IMR-90 (cell line): ENCODE measurements around the gene KLK14. TPM values are rescaled to one million over a fixed set of nuclear protein-coding genes. Genes with fewer than 3 reads are reported as not detected.

Experiments used
- ATAC-seq: fragments of 200-7000 bp; cut with Tn5 transposase; 2 replicates; pipeline ENCODE4 v1.9.1; 2020; ENCODE audit warnings: low read depth, mild to moderate bottlenecking, moderate library complexity
- BruUV-seq: library from RNA; stranded (reverse); fragments of 400-500 nt; replicated peaks from 2 replicates; lab custom pipeline; 2021; lab: Mats Ljungman, UMichigan
- CTCF ChIA-PET: fragments of 300-600 bp; formaldehyde crosslinking; extraction: SDS; loops from one replicate; lab custom pipeline; 2021; ENCODE audit warnings: antibody characterized with exemption; lab: Yijun Ruan, JAX
- POLR2A ChIA-PET: fragments of 300-600 bp; sonication (Branson Sonifier 250); formaldehyde crosslinking; loops from one replicate; lab custom pipeline; 2022; ENCODE audit warnings: antibody characterized with exemption; ENCODE audit not compliant: unreplicated experiment; lab: Charles Lee
- DNase-seq: peaks from one replicate; pipeline ENCODE4 v3.0.0; 2013
- H2AFZ ChIP-seq: replicated peaks from 2 replicates; pipeline ENCODE3; 2013; ENCODE audit warnings: low read length, mild to moderate bottlenecking; ENCODE audit not compliant: poor library complexity
- H2AK5ac ChIP-seq: 2 replicates; pipeline ENCODE4 v1.6.1; 2013; ENCODE audit warnings: low read depth, low read length, inconsistent platforms
- H2AK9ac ChIP-seq: replicated peaks from 2 replicates; pipeline ENCODE3; 2013; ENCODE audit warnings: mild to moderate bottlenecking, low read depth, low read length, moderate library complexity; ENCODE audit not compliant: poor library complexity
- H2BK120ac ChIP-seq: 2 replicates; pipeline ENCODE4 v1.6.1; 2013; ENCODE audit warnings: low read depth, low read length, inconsistent platforms
- H2BK15ac ChIP-seq: 3 replicates; pipeline ENCODE4 v1.6.1; 2013; ENCODE audit warnings: low read depth, low read length, inconsistent platforms
- H2BK20ac ChIP-seq: 2 replicates; pipeline ENCODE4 v1.6.1; 2013; ENCODE audit warnings: low read depth, mild to moderate bottlenecking, inconsistent platforms, low read length, moderate library complexity
- H2BK5ac ChIP-seq: 2 replicates; pipeline ENCODE4 v1.6.1; 2013; ENCODE audit warnings: mild to moderate bottlenecking, low read depth, low read length, inconsistent platforms; ENCODE audit not compliant: poor library complexity, severe bottlenecking
- H3K14ac ChIP-seq: replicated peaks from 2 replicates; pipeline ENCODE4 v1.6.1; 2013; ENCODE audit warnings: low read depth, low read length, inconsistent platforms
- H3K18ac ChIP-seq: 2 replicates; pipeline ENCODE4 v1.6.1; 2013; ENCODE audit warnings: low read depth, low read length, control low read depth
- H3K23ac ChIP-seq: 2 replicates; pipeline ENCODE4 v1.6.1; 2013; ENCODE audit warnings: low read depth, low read length, inconsistent platforms
- H3K27ac ChIP-seq: 2 replicates; pipeline ENCODE4 v1.5.1; 2013; ENCODE audit warnings: mild to moderate bottlenecking, control low read depth, low read length; ENCODE audit not compliant: insufficient read depth
- H3K27me3 ChIP-seq: 2 replicates; pipeline ENCODE4 v1.6.1; 2013; ENCODE audit warnings: low read length; ENCODE audit not compliant: control insufficient read depth, insufficient read depth
- H3K36me3 ChIP-seq: 2 replicates; pipeline ENCODE4 v1.6.1; 2013; ENCODE audit warnings: low read length, mixed read lengths; ENCODE audit not compliant: control insufficient read depth, insufficient read depth
- H3K4ac ChIP-seq: 2 replicates; pipeline ENCODE4 v1.6.1; 2013; ENCODE audit warnings: low read depth, low read length, inconsistent platforms
- H3K4me1 ChIP-seq: 2 replicates; pipeline ENCODE4 v1.6.1; 2013; ENCODE audit warnings: low read length, mixed read lengths; ENCODE audit not compliant: control insufficient read depth, insufficient read depth
- H3K4me2 ChIP-seq: 2 replicates; pipeline ENCODE4 v1.6.1; 2013; ENCODE audit warnings: low read depth, mild to moderate bottlenecking, control low read depth, low read length, moderate library complexity
- H3K4me3 ChIP-seq: 2 replicates; pipeline ENCODE4 v1.5.1; 2013; ENCODE audit warnings: low read depth, mild to moderate bottlenecking, control low read depth, low read length, moderate library complexity; ENCODE audit not compliant: insufficient read depth
- H3K56ac ChIP-seq: 2 replicates; pipeline ENCODE4 v1.6.1; 2013; ENCODE audit warnings: low read length, inconsistent platforms; ENCODE audit not compliant: insufficient read depth; ENCODE audit errors: extremely low read depth
- H3K79me1 ChIP-seq, 2 experiments: 2 replicates each; pipeline ENCODE4 v1.6.1; 2013; ENCODE audit warnings: low read length in 2 of 2, inconsistent platforms in 1 of 2, low read depth in 1 of 2
- H3K9ac ChIP-seq: 2 replicates; pipeline ENCODE4 v1.6.1; 2013; ENCODE audit warnings: low read depth, low read length, control low read depth
- H3K9me1 ChIP-seq: 2 replicates; pipeline ENCODE4 v1.6.1; 2013; ENCODE audit warnings: low read length, inconsistent platforms; ENCODE audit not compliant: insufficient read depth
- H3K9me3 ChIP-seq: 2 replicates; pipeline ENCODE4 v1.6.1; 2013; ENCODE audit warnings: low read length; ENCODE audit not compliant: control insufficient read depth, insufficient read depth
- H4K20me1 ChIP-seq: 2 replicates; pipeline ENCODE4 v1.6.1; 2013; ENCODE audit warnings: low read length, inconsistent platforms; ENCODE audit not compliant: insufficient read depth
- H4K5ac ChIP-seq: 2 replicates; pipeline ENCODE4 v1.6.1; 2013; ENCODE audit warnings: mild to moderate bottlenecking, low read depth, low read length, control low read depth
- H4K8ac ChIP-seq, 2 experiments: 2 replicates each; pipeline ENCODE4 v1.6.1; 2013; ENCODE audit warnings: low read depth in 2 of 2, low read length in 2 of 2, control low read depth in 1 of 2, inconsistent platforms in 1 of 2
- H4K91ac ChIP-seq: 2 replicates; pipeline ENCODE4 v1.6.1; 2013; ENCODE audit warnings: low read depth, low read length, inconsistent platforms; ENCODE audit not compliant: insufficient read depth
- BHLHE40 ChIP-seq: fragments of 150-350 bp; IDR thresholded peaks from 2 replicates; pipeline ENCODE4 v1.6.1; 2016; ENCODE audit warnings: mild to moderate bottlenecking, low read depth, low read length
- CEBPB ChIP-seq: IDR thresholded peaks from 2 replicates; pipeline ENCODE4 v1.6.1; 2012; ENCODE audit warnings: low read depth, low read length, improper control_type of control experiment
- CHD1 ChIP-seq: IDR thresholded peaks from 2 replicates; pipeline ENCODE4 v1.6.1; 2012; ENCODE audit warnings: low read depth, low read length, improper control_type of control experiment
- FOS ChIP-seq: fragments of 150-350 bp; IDR thresholded peaks from 2 replicates; pipeline ENCODE4 v1.6.1; 2016; ENCODE audit warnings: low read depth, low read length
- MAFK ChIP-seq: IDR thresholded peaks from 2 replicates; pipeline ENCODE4 v1.6.1; 2012; ENCODE audit warnings: low read depth, low read length, improper control_type of control experiment
- MAZ ChIP-seq: IDR thresholded peaks from 2 replicates; pipeline ENCODE4 v1.6.1; 2012; ENCODE audit warnings: low read depth, mild to moderate bottlenecking, low read length, improper control_type of control experiment, moderate library complexity, borderline replicate concordance
- NFE2L2 ChIP-seq: fragments of 150-350 bp; IDR thresholded peaks from 2 replicates; pipeline ENCODE4 v1.6.1; 2016; ENCODE audit warnings: low read depth, mild to moderate bottlenecking, low read length
- POLR2A ChIP-seq: IDR thresholded peaks from 2 replicates; pipeline ENCODE4 v1.6.1; 2012; ENCODE audit warnings: mild to moderate bottlenecking, low read depth, low read length
- RAD21 ChIP-seq: IDR thresholded peaks from 2 replicates; pipeline ENCODE4 v1.6.1; 2012; ENCODE audit warnings: low read length, improper control_type of control experiment
- RCOR1 ChIP-seq: IDR thresholded peaks from 2 replicates; pipeline ENCODE4 v1.6.1; 2012; ENCODE audit warnings: mild to moderate bottlenecking, low read length, improper control_type of control experiment; ENCODE audit not compliant: insufficient replicate concordance
- RFX5 ChIP-seq: IDR thresholded peaks from 2 replicates; pipeline ENCODE4 v1.8.0; 2012; ENCODE audit warnings: low read depth, mild to moderate bottlenecking, low read length, moderate library complexity
- SMC3 ChIP-seq: fragments of 150-350 bp; IDR thresholded peaks from 2 replicates; pipeline ENCODE4 v1.6.1; 2016; ENCODE audit warnings: low read depth, mild to moderate bottlenecking, antibody characterized with exemption, low read length, moderate library complexity
- WGBS, 2 experiments: methylation state at CpG; one replicate each; pipeline versions ENCODE4 v1.1.5 to v1.1.7; 2013; ENCODE audit warnings: missing lambda C conversion rate in 2 of 2; ENCODE audit not compliant: insufficient read length in 1 of 2; ENCODE audit errors: extremely low coverage in 2 of 2; 5-methylcytosine and 5-hydroxymethylcytosine counted together
- dilution Hi-C: fragments of 300-500 bp; cut with HindIII; formaldehyde crosslinking; loops from one replicate; pipeline ENCODE4 v1.14.3; 2018; ENCODE audit warnings: low sequenced_read_pairs; ENCODE audit not compliant: unreplicated experiment
- in situ Hi-C: fragments of 300-500 bp; cut with MboI; formaldehyde crosslinking; loops from 3 replicates; pipeline ENCODE4 v1.14.3; 2019; ENCODE audit warnings: low sequenced_read_pairs, inconsistent platforms, mixed read lengths
- intact Hi-C: fragments of 100-400 bp; cut with micrococcal nuclease; formaldehyde crosslinking; loops from 2 replicates; pipeline ENCODE4 v1.10.0; 2022
- polyA plus RNA-seq, 3 experiments: library from polyadenylated mRNA; depleted of rRNA; stranded (reverse); fragments of >200 nt; gene quantifications; 2 replicates each; pipeline ENCODE4 v1.2.3, GENCODE V29; 2012; ENCODE audit warnings: low replicate concordance in 1 of 3
- total RNA-seq: library from RNA; depleted of rRNA; stranded (reverse); fragments of >200 nt; gene quantifications from 2 replicates; pipeline ENCODE4 v1.2.3, GENCODE V29; 2012
- TF ChIP-seq, protein P1 (sequence below): fragments of 150-350 bp; IDR thresholded peaks from 2 replicates; pipeline ENCODE4 v1.6.1; 2017; ENCODE audit warnings: mild to moderate bottlenecking, antibody characterized with exemption, low read length, low read depth
- TF ChIP-seq, protein P2 (sequence below): fragments of 150-350 bp; IDR thresholded peaks from 2 replicates; pipeline ENCODE4 v1.6.1; 2016; ENCODE audit warnings: low read depth, mild to moderate bottlenecking, low read length, moderate library complexity, borderline replicate concordance
- TF ChIP-seq, protein P3 (sequence below): conservative IDR thresholded peaks from 2 replicates; pipeline ENCODE4 v1.5.1; 2012; ENCODE audit warnings: mild to moderate bottlenecking, low read depth, low read length, improper control_type of control experiment

Gene KLK14
- total and polyA plus RNA-seq, 2 of the 4 experiments (the other 2 are of a cell fraction) = not detected

DNA sequence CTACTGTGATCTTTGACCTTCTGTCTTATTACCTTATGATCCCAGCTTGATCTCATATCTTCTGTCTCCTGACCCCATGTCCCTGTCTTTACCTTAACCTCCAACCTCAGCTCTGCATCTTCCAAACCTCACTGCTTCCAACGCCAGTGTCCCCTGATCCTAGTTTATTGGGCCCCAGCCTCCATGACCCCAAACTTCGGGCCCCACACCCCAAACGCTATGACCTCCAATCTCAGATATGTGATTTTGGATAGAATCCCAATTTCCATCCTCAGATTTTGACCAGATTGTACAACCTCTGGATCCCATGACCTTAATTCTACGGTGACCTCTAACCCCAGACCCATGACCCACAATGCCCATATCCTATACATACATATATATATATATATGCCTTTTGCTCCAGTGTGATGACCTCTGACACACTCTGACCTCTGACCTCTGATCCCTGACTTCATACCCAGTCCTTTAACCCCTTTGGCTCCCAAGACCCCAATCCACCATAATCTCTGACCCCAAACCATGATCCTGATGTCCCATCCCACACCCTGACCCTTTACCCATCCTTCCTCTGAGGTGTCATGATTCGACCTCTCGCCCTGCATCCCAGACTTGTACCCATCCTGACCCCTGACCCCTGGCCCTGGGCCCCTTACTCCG lies 51.3 kb downstream of the KLK14 start:
- H2AK9ac ChIP-seq = no peak overlapping the region
- H2BK120ac ChIP-seq = no peak overlapping the region
- no peak overlapping the region for H3K14ac ChIP-seq
- H2BK20ac ChIP-seq = no peak overlapping the region
- ChIA-PET POLR2A (no interaction called here), CTCF (no interaction called here)
- no peak overlapping the region for H2AK5ac ChIP-seq
- no peak overlapping the region for H4K91ac ChIP-seq
- H2AFZ ChIP-seq = no peak overlapping the region
- 33% methylated on average over 1 of the region's 7 CpGs; no CpG with 5 or more reads in 1 of the 2 experiments for WGBS, 2 experiments
- no peak overlapping the region for H3K56ac ChIP-seq
- H2BK5ac ChIP-seq = no peak overlapping the region
- no peak overlapping the region for H3K4me3 ChIP-seq
- H4K8ac ChIP-seq = no peak overlapping the region
- intact Hi-C loops (no loop called here), dilution Hi-C loops (no loop called here), in situ Hi-C loops (loop anchor here (10.0 kb wide), 1 partner anchor 143 kb away; no protein-coding TSS in a partner anchor)
- H3K27ac ChIP-seq = no peak overlapping the region
- H3K23ac ChIP-seq = no peak overlapping the region
- no peaks in the 10 kb centered on the region for H3K36me3 ChIP-seq
- peaks cover 8% of the 10 kb centered on the region; the same call in 1 of the 2 replicates for H3K9me3 ChIP-seq
- H3K18ac ChIP-seq = no peak overlapping the region
- DNase-seq = no peak
- H4K20me1 ChIP-seq = no peaks in the 10 kb centered on the region
- no peaks in the 10 kb centered on the region for H3K27me3 ChIP-seq
- no peak overlapping the region for H4K5ac ChIP-seq
- no peak for ATAC-seq
- no peaks in the 10 kb centered on the region for H3K79me1 ChIP-seq
- TF ChIP-seq RCOR1 (no peak), RAD21 (no peak), RFX5 (no peak), CEBPB (no peak), BHLHE40 (no peak), FOS (no peak), NFE2L2 (no peak), MAZ (no peak), CHD1 (no peak), SMC3 (no peak), POLR2A (no peak), MAFK (no peak)
- TF ChIP-seq, protein P1, sequence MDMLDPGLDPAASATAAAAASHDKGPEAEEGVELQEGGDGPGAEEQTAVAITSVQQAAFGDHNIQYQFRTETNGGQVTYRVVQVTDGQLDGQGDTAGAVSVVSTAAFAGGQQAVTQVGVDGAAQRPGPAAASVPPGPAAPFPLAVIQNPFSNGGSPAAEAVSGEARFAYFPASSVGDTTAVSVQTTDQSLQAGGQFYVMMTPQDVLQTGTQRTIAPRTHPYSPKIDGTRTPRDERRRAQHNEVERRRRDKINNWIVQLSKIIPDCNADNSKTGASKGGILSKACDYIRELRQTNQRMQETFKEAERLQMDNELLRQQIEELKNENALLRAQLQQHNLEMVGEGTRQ = no peak
- TF ChIP-seq, protein P2, sequence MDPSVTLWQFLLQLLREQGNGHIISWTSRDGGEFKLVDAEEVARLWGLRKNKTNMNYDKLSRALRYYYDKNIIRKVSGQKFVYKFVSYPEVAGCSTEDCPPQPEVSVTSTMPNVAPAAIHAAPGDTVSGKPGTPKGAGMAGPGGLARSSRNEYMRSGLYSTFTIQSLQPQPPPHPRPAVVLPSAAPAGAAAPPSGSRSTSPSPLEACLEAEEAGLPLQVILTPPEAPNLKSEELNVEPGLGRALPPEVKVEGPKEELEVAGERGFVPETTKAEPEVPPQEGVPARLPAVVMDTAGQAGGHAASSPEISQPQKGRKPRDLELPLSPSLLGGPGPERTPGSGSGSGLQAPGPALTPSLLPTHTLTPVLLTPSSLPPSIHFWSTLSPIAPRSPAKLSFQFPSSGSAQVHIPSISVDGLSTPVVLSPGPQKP = no peak
- TF ChIP-seq, protein P3, sequence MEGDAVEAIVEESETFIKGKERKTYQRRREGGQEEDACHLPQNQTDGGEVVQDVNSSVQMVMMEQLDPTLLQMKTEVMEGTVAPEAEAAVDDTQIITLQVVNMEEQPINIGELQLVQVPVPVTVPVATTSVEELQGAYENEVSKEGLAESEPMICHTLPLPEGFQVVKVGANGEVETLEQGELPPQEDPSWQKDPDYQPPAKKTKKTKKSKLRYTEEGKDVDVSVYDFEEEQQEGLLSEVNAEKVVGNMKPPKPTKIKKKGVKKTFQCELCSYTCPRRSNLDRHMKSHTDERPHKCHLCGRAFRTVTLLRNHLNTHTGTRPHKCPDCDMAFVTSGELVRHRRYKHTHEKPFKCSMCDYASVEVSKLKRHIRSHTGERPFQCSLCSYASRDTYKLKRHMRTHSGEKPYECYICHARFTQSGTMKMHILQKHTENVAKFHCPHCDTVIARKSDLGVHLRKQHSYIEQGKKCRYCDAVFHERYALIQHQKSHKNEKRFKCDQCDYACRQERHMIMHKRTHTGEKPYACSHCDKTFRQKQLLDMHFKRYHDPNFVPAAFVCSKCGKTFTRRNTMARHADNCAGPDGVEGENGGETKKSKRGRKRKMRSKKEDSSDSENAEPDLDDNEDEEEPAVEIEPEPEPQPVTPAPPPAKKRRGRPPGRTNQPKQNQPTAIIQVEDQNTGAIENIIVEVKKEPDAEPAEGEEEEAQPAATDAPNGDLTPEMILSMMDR = no peak
- no peaks in the 10 kb centered on the region for H3K9me1 ChIP-seq
- H3K4me1 ChIP-seq = no peaks in the 10 kb centered on the region
- no peak overlapping the region for H3K4ac ChIP-seq
- H2BK15ac ChIP-seq = no peak overlapping the region
- H3K9ac ChIP-seq = no peak overlapping the region
- no TSS peak for BruUV-seq
- no peak overlapping the region for H3K4me2 ChIP-seq
